Measurements from ENCODE around the gene SND1. TPM values are rescaled to one million over a fixed set of nuclear protein-coding genes. Genes with fewer than 3 reads are reported as not detected.

The SND1 gene
- total and polyA plus RNA-seq, 4 donors, result 59.4 to 214 (median 84.1) TPM

- no peaks in the 10 kb centered on the region for H3K27me3 ChIP-seq (ENCODE audit: control insufficient read depth in 4 of 4, insufficient read depth in 4 of 4, low read length in 3 of 4)
- DNase-seq (ENCODE audit: low spot score), result no peak
- H3K36me3 ChIP-seq (ENCODE audit: control insufficient read depth in 4 of 4, insufficient read depth in 3 of 4, low read depth in 1 of 4, low read length in 3 of 4), result peaks cover 19 to 62% (median 21%) of the 10 kb centered on the region in 4 donors
- H3K9me3 ChIP-seq (ENCODE audit: control insufficient read depth in 4 of 4, low read length in 3 of 4), result no peaks in the 10 kb centered on the region
- H3K4me3 ChIP-seq (ENCODE audit: low read depth in 1 of 3, low read length in 3 of 3), result no peak overlapping the region
- no peak for TF ChIP-seq TAF1 (conservative IDR thresholded peaks at IDR 0.05)
- TF ChIP-seq YY1 (IDR thresholded peaks at IDR 0.05), result no peak
- TF ChIP-seq RAD21 (IDR thresholded peaks at IDR 0.05), result no peak
- no peak for TF ChIP-seq CTCF (IDR thresholded peaks at IDR 0.05; ENCODE audit: low read depth, low read length, missing input control)
- TF ChIP-seq FOXA2 (IDR thresholded peaks at IDR 0.05), result no peak
- TF ChIP-seq, protein P1, sequence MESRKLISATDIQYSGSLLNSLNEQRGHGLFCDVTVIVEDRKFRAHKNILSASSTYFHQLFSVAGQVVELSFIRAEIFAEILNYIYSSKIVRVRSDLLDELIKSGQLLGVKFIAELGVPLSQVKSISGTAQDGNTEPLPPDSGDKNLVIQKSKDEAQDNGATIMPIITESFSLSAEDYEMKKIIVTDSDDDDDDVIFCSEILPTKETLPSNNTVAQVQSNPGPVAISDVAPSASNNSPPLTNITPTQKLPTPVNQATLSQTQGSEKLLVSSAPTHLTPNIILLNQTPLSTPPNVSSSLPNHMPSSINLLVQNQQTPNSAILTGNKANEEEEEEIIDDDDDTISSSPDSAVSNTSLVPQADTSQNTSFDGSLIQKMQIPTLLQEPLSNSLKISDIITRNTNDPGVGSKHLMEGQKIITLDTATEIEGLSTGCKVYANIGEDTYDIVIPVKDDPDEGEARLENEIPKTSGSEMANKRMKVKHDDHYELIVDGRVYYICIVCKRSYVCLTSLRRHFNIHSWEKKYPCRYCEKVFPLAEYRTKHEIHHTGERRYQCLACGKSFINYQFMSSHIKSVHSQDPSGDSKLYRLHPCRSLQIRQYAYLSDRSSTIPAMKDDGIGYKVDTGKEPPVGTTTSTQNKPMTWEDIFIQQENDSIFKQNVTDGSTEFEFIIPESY (IDR thresholded peaks at IDR 0.05), result no peak
- TF ChIP-seq HNF4G (IDR thresholded peaks at IDR 0.05), result no peak
- TF ChIP-seq RXRA (IDR thresholded peaks at IDR 0.05), result no peak
- no peak for TF ChIP-seq NR2F2 (IDR thresholded peaks at IDR 0.05)
- TF ChIP-seq GABPA (IDR thresholded peaks at IDR 0.05 in 1 of 2, conservative IDR thresholded peaks at IDR 0.05 in 1 of 2), result no peak
- TF ChIP-seq, protein P2, sequence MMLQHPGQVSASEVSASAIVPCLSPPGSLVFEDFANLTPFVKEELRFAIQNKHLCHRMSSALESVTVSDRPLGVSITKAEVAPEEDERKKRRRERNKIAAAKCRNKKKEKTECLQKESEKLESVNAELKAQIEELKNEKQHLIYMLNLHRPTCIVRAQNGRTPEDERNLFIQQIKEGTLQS (IDR thresholded peaks at IDR 0.05), result no peak
- no peak for TF ChIP-seq REST (IDR thresholded peaks at IDR 0.05)
- TF ChIP-seq SP1 (IDR thresholded peaks at IDR 0.05), result no peak
- TF ChIP-seq, protein P3, sequence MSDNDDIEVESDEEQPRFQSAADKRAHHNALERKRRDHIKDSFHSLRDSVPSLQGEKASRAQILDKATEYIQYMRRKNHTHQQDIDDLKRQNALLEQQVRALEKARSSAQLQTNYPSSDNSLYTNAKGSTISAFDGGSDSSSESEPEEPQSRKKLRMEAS (IDR thresholded peaks at IDR 0.05), result no peak
- no peak for TF ChIP-seq JUND (IDR thresholded peaks at IDR 0.05)
- no peak for TF ChIP-seq EGR1 (IDR thresholded peaks at IDR 0.05; ENCODE audit: low read depth in 2 of 2)
- TF ChIP-seq HNF4A (conservative IDR thresholded peaks at IDR 0.05), result no peak
- TF ChIP-seq FOXA1 (IDR thresholded peaks at IDR 0.05), result no peak
- no peak overlapping the region for H3K27ac ChIP-seq (ENCODE audit: low read depth in 1 of 2, low read length in 2 of 2)
- no peak overlapping the region for H3K9ac ChIP-seq (ENCODE audit: low read depth in 1 of 2, low read length in 2 of 2)
- peaks cover 0 to 9% (median 7%) of the 10 kb centered on the region in 4 donors for H3K4me1 ChIP-seq (ENCODE audit: control insufficient read depth in 4 of 4, insufficient read depth in 4 of 4, low read length in 3 of 4)
- WGBS, result 97% methylated on average over 11 of the region's 11 CpGs
These were observed 429.4 kb downstream of the SND1 start for GRCh38 chr7:128081351-128081750.

Data from liver (tissue), 9 donors.